SIG-M5 treated with dmso at 0.1 percent for 504 hours (cell line): ENCODE data around the gene CDC25C.
"Not testable (repeated sequence)": the region's sequence is repeated elsewhere in the genome, so short reads cannot be mapped to it uniquely, and the experiment has no call there.

Source experiments
- DNase-seq: peaks from one replicate; lab custom pipeline; 2025; ENCODE audit not compliant: unreplicated experiment; lab: John Stamatoyannopoulos, UW

CDC25C gene

GRCh38 chr5:138349852-138350562, 18.4 kb upstream of the CDC25C start:
- DNase-seq: no peak

GRCh38 chr5:138346889-138347288, 15.3 kb upstream of the CDC25C start:
- DNase-seq: no peak

GRCh38 chr5:138344887-138345622, 13.5 kb upstream of the CDC25C start:
- DNase-seq: no peak

- DNase-seq: no peak
Measured at GRCh38 chr5:138340008-138340407, 8.4 kb upstream of the CDC25C start.

GRCh38 chr5:138339464-138339863, 7.9 kb upstream of the CDC25C start:
- DNase-seq: peak; percentile 74

GRCh38 chr5:138339091-138339456, 7.5 kb upstream of the CDC25C start:
- peak; percentile 24 for DNase-seq

- peak; percentile 17 for DNase-seq
Measured at GRCh38 chr5:138338411-138339090, 6.9 kb upstream of the CDC25C start.

- peak; percentile 92 for DNase-seq
Measured at GRCh38 chr5:138337685-138338410, 6.2 kb upstream of the CDC25C start, which contains the start of gene FAM53C. FAM53C (plus strand) TSS chr5:138338266; CDS start chr5:138341336, 3,070 bp downstream.

GRCh38 chr5:138336952-138337684, 5.5 kb upstream of the CDC25C start:
- peak; percentile 87 for DNase-seq

GRCh38 chr5:138334867-138335447, 3.4 kb upstream of the CDC25C start:
- no peak for DNase-seq

GRCh38 chr5:138330813-138331448, 673 bp downstream of the CDC25C start:
- DNase-seq: no peak

GRCh38 chr5:138318211-138318610, 13.4 kb downstream of the CDC25C start:
- not testable (repeated sequence) for DNase-seq

- no peak for DNase-seq
Measured at GRCh38 chr5:138316355-138316754, 15.2 kb downstream of the CDC25C start.

- no peak for DNase-seq
Measured at GRCh38 chr5:138315751-138316278, 15.8 kb downstream of the CDC25C start.

GRCh38 chr5:138305797-138306196, 25.8 kb downstream of the CDC25C start:
- DNase-seq: no peak

GRCh38 chr5:138303372-138303771, 28.2 kb downstream of the CDC25C start:
- DNase-seq: no peak

- no peak for DNase-seq
Measured at GRCh38 chr5:138289296-138289695, 42.3 kb downstream of the CDC25C start.

- peak; percentile 13 for DNase-seq
Measured at GRCh38 chr5:138287246-138287645, 44.4 kb downstream of the CDC25C start.
